ENCODE results near the gene CRIP2. TPM values are rescaled to one million over a fixed set of nuclear protein-coding genes. Genes with fewer than 3 reads are reported as not detected.

The CRIP2 gene
- total and polyA plus RNA-seq, 2 of the 4 experiments (the other 2 are of a cell fraction) = 18.1 to 123 TPM

- no peak overlapping the region for H3K14ac ChIP-seq (replicated peaks; ENCODE audit: low read depth, low read length)
- H3K56ac ChIP-seq (ENCODE audit: extremely low read depth, insufficient read depth, low read length) = no peak overlapping the region
- H3K9ac ChIP-seq (ENCODE audit: low read depth, low read length) = no peak overlapping the region
- no peak overlapping the region for H3K4me2 ChIP-seq (ENCODE audit: low read depth, low read length)
- CTCF ChIA-PET = no interaction called here
- H4K8ac ChIP-seq (ENCODE audit: low read depth in 2 of 2, low read length in 2 of 2) = no peak overlapping the region
- intact Hi-C loops (cut with micrococcal nuclease) (no loop called here), in situ Hi-C loops (cut with MboI; ENCODE audit: low sequenced_read_pairs) (no loop called here), dilution Hi-C loops (cut with HindIII; ENCODE audit: low sequenced_read_pairs, unreplicated experiment) (no loop called here)
- no peak overlapping the region for H2AK5ac ChIP-seq (ENCODE audit: low read depth, low read length)
- H3K9me3 ChIP-seq (ENCODE audit: control insufficient read depth, insufficient read depth, low read length) = no peaks in the 10 kb centered on the region
- POLR2A ChIA-PET (ENCODE audit: unreplicated experiment) = no interaction called here
- no peaks in the 10 kb centered on the region; the same call in 1 of the 2 replicates for H3K36me3 ChIP-seq (ENCODE audit: control insufficient read depth, insufficient read depth, low read length)
- no peak overlapping the region for H4K91ac ChIP-seq (ENCODE audit: insufficient read depth, low read depth, low read length)
- H2AFZ ChIP-seq (replicated peaks; ENCODE audit: low read length, poor library complexity) = no peak overlapping the region
- no peak overlapping the region for H2BK20ac ChIP-seq (ENCODE audit: low read depth, low read length)
- no peak overlapping the region for H3K27ac ChIP-seq (ENCODE audit: insufficient read depth, low read length)
- no peak for DNase-seq
- ATAC-seq (ENCODE audit: low read depth) = no peak
- H3K4me3 ChIP-seq (ENCODE audit: insufficient read depth, low read depth, low read length) = no peak overlapping the region
- no peak overlapping the region for H2AK9ac ChIP-seq (replicated peaks; ENCODE audit: low read depth, low read length, poor library complexity)
- no peak overlapping the region for H4K5ac ChIP-seq (ENCODE audit: low read depth, low read length)
- no peak overlapping the region for H2BK5ac ChIP-seq (ENCODE audit: low read depth, low read length, poor library complexity, severe bottlenecking)
- WGBS, 2 experiments (ENCODE audit: extremely low coverage in 2 of 2, insufficient read length in 1 of 2) = 88% methylated on average over 10 of the region's 12 CpGs; no CpG with 5 or more reads in 1 of the 2 experiments
- H3K4me1 ChIP-seq (ENCODE audit: control insufficient read depth, insufficient read depth, low read length) = no peaks in the 10 kb centered on the region; the same call in 1 of the 2 replicates
- H3K23ac ChIP-seq (ENCODE audit: low read depth, low read length) = no peak overlapping the region
- peaks cover 88% of the 10 kb centered on the region for H4K20me1 ChIP-seq (ENCODE audit: insufficient read depth, low read length)
- H3K79me1 ChIP-seq (ENCODE audit: low read depth in 1 of 2, low read length in 2 of 2) = peaks cover 25 to 81% of the 10 kb centered on the region in 2 experiments
- peaks cover 10% of the 10 kb centered on the region for H3K9me1 ChIP-seq (ENCODE audit: insufficient read depth, low read length)
- H3K18ac ChIP-seq (ENCODE audit: low read depth, low read length) = no peak overlapping the region
- H3K27me3 ChIP-seq (ENCODE audit: control insufficient read depth, insufficient read depth, low read length) = no peaks in the 10 kb centered on the region
- H2BK120ac ChIP-seq (ENCODE audit: low read depth, low read length) = no peak overlapping the region
- no peak for TF ChIP-seq ELK1 (IDR thresholded peaks at IDR 0.05; ENCODE audit: borderline replicate concordance, low read depth, low read length)
- BruUV-seq (replicated peaks) = no TSS peak
- no peak overlapping the region for H3K4ac ChIP-seq (ENCODE audit: low read depth, low read length)
- H2BK15ac ChIP-seq (ENCODE audit: low read depth, low read length) = no peak overlapping the region
These were observed 42.0 kb upstream of the CRIP2 start for GRCh38 chr14:105432657-105433056.
